ENCODE measurements around the gene MOB1B. TPM values are rescaled to one million over a fixed set of nuclear protein-coding genes. Genes with fewer than 3 reads are reported as not detected.

The MOB1B gene
- total and polyA plus RNA-seq, 2 experiments from 2014 or later = 7.9 to 30.2 TPM

DNA sequence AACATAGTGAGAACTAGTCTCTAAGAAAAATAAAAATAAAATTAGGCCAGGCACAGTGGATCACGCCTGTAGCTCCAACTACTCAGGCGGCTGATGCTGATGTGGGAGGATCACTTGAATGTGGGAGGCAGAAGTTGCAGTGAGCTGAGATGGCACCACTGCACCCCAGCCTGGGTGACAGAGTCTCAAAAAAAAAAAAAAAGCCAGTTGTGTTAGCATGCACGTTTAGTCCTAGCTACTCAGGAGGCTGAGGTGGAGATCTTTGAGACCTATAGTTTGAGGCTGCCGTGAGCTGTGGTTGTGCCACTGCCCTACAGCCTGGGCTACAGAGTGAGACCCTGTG lies 93.8 kb downstream of the MOB1B start:
- TF ChIP-seq, protein P1, sequence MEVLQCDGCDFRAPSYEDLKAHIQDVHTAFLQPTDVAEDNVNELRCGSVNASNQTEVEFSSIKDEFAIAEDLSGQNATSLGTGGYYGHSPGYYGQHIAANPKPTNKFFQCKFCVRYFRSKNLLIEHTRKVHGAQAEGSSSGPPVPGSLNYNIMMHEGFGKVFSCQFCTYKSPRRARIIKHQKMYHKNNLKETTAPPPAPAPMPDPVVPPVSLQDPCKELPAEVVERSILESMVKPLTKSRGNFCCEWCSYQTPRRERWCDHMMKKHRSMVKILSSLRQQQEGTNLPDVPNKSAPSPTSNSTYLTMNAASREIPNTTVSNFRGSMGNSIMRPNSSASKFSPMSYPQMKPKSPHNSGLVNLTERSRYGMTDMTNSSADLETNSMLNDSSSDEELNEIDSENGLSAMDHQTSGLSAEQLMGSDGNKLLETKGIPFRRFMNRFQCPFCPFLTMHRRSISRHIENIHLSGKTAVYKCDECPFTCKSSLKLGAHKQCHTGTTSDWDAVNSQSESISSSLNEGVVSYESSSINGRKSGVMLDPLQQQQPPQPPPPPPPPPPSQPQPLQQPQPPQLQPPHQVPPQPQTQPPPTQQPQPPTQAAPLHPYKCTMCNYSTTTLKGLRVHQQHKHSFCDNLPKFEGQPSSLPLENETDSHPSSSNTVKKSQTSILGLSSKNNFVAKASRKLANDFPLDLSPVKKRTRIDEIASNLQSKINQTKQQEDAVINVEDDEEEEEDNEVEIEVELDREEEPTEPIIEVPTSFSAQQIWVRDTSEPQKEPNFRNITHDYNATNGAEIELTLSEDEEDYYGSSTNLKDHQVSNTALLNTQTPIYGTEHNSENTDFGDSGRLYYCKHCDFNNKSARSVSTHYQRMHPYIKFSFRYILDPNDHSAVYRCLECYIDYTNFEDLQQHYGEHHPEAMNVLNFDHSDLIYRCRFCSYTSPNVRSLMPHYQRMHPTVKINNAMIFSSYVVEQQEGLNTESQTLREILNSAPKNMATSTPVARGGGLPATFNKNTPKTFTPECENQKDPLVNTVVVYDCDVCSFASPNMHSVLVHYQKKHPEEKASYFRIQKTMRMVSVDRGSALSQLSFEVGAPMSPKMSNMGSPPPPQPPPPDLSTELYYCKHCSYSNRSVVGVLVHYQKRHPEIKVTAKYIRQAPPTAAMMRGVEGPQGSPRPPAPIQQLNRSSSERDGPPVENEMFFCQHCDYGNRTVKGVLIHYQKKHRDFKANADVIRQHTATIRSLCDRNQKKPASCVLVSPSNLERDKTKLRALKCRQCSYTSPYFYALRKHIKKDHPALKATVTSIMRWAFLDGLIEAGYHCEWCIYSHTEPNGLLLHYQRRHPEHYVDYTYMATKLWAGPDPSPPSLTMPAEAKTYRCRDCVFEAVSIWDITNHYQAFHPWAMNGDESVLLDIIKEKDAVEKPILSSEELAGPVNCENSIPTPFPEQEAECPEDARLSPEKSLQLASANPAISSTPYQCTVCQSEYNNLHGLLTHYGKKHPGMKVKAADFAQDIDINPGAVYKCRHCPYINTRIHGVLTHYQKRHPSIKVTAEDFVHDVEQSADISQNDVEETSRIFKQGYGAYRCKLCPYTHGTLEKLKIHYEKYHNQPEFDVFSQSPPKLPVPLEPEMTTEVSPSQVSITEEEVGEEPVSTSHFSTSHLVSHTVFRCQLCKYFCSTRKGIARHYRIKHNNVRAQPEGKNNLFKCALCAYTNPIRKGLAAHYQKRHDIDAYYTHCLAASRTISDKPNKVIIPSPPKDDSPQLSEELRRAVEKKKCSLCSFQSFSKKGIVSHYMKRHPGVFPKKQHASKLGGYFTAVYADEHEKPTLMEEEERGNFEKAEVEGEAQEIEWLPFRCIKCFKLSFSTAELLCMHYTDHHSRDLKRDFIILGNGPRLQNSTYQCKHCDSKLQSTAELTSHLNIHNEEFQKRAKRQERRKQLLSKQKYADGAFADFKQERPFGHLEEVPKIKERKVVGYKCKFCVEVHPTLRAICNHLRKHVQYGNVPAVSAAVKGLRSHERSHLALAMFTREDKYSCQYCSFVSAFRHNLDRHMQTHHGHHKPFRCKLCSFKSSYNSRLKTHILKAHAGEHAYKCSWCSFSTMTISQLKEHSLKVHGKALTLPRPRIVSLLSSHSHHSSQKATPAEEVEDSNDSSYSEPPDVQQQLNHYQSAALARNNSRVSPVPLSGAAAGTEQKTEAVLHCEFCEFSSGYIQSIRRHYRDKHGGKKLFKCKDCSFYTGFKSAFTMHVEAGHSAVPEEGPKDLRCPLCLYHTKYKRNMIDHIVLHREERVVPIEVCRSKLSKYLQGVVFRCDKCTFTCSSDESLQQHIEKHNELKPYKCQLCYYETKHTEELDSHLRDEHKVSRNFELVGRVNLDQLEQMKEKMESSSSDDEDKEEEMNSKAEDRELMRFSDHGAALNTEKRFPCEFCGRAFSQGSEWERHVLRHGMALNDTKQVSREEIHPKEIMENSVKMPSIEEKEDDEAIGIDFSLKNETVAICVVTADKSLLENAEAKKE (CRISPR knock-in tag; IDR thresholded peaks at IDR 0.05) = no peak
- TF ChIP-seq POLR2AphosphoS5 (IDR thresholded peaks at IDR 0.05; ENCODE audit: low read depth) (no peak), CREB1 (CRISPR knock-in tag; IDR thresholded peaks at IDR 0.05; ENCODE audit: low read depth) (no peak), STAT1 (IDR thresholded peaks at IDR 0.05; ENCODE audit: unreplicated experiment) (no peak), EZH2phosphoT487 (IDR thresholded peaks at IDR 0.05; ENCODE audit: unreplicated experiment) (no peak), ZNF114 (CRISPR knock-in tag; IDR thresholded peaks at IDR 0.05) (no peak), JUNB (IDR thresholded peaks at IDR 0.05; ENCODE audit: unreplicated experiment) (no peak), EZH2 (IDR thresholded peaks at IDR 0.05; ENCODE audit: low read depth, unreplicated experiment) (no peak), NANOG (IDR thresholded peaks at IDR 0.05; ENCODE audit: borderline replicate concordance) (no peak), ZNF331 (CRISPR knock-in tag; IDR thresholded peaks at IDR 0.05; ENCODE audit: low read depth) (no peak)
- TF ChIP-seq, protein P2, sequence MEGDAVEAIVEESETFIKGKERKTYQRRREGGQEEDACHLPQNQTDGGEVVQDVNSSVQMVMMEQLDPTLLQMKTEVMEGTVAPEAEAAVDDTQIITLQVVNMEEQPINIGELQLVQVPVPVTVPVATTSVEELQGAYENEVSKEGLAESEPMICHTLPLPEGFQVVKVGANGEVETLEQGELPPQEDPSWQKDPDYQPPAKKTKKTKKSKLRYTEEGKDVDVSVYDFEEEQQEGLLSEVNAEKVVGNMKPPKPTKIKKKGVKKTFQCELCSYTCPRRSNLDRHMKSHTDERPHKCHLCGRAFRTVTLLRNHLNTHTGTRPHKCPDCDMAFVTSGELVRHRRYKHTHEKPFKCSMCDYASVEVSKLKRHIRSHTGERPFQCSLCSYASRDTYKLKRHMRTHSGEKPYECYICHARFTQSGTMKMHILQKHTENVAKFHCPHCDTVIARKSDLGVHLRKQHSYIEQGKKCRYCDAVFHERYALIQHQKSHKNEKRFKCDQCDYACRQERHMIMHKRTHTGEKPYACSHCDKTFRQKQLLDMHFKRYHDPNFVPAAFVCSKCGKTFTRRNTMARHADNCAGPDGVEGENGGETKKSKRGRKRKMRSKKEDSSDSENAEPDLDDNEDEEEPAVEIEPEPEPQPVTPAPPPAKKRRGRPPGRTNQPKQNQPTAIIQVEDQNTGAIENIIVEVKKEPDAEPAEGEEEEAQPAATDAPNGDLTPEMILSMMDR (conservative IDR thresholded peaks at IDR 0.05; ENCODE audit: low read depth in 2 of 2) = no peak
- TF ChIP-seq, protein P3, sequence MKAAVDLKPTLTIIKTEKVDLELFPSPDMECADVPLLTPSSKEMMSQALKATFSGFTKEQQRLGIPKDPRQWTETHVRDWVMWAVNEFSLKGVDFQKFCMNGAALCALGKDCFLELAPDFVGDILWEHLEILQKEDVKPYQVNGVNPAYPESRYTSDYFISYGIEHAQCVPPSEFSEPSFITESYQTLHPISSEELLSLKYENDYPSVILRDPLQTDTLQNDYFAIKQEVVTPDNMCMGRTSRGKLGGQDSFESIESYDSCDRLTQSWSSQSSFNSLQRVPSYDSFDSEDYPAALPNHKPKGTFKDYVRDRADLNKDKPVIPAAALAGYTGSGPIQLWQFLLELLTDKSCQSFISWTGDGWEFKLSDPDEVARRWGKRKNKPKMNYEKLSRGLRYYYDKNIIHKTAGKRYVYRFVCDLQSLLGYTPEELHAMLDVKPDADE (IDR thresholded peaks at IDR 0.05) = no peak
- TF ChIP-seq, protein P4, sequence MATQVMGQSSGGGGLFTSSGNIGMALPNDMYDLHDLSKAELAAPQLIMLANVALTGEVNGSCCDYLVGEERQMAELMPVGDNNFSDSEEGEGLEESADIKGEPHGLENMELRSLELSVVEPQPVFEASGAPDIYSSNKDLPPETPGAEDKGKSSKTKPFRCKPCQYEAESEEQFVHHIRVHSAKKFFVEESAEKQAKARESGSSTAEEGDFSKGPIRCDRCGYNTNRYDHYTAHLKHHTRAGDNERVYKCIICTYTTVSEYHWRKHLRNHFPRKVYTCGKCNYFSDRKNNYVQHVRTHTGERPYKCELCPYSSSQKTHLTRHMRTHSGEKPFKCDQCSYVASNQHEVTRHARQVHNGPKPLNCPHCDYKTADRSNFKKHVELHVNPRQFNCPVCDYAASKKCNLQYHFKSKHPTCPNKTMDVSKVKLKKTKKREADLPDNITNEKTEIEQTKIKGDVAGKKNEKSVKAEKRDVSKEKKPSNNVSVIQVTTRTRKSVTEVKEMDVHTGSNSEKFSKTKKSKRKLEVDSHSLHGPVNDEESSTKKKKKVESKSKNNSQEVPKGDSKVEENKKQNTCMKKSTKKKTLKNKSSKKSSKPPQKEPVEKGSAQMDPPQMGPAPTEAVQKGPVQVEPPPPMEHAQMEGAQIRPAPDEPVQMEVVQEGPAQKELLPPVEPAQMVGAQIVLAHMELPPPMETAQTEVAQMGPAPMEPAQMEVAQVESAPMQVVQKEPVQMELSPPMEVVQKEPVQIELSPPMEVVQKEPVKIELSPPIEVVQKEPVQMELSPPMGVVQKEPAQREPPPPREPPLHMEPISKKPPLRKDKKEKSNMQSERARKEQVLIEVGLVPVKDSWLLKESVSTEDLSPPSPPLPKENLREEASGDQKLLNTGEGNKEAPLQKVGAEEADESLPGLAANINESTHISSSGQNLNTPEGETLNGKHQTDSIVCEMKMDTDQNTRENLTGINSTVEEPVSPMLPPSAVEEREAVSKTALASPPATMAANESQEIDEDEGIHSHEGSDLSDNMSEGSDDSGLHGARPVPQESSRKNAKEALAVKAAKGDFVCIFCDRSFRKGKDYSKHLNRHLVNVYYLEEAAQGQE (IDR thresholded peaks at IDR 0.05; ENCODE audit: unreplicated experiment) = no peak
- Mint-ChIP-seq H3K4me3 (peak overlapping the region; percentile 45; the same call in 2 of the 3 replicates), H3K27ac (no peak overlapping the region), H3K9me3 (peaks cover 29% of the 10 kb centered on the region), H3K36me3 (ENCODE audit: low read depth) (peaks cover 54% of the 10 kb centered on the region), H3K4me1 (peaks cover 43% of the 10 kb centered on the region), H3K27me3 (ENCODE audit: insufficient read depth, low read depth, poor library complexity) (peaks cover 3% of the 10 kb centered on the region)
- no peak for DNase-seq (ENCODE audit: low spot score)
- peak overlapping the region; percentile 94; the same call in 1 of the 2 replicates for H3K4me3 ChIP-seq
- peaks cover 14% of the 10 kb centered on the region; the same call in 1 of the 2 replicates for H3K36me3 ChIP-seq (ENCODE audit: insufficient read depth)
- no peak overlapping the region for H3K27ac ChIP-seq (ENCODE audit: low read depth)
- no peak for ATAC-seq
- no peaks in the 10 kb centered on the region for H3K9me2 ChIP-seq (ENCODE audit: insufficient read depth)
- peaks cover 9% of the 10 kb centered on the region; the same call in 1 of the 2 replicates for H4K20me1 ChIP-seq (replicated peaks; ENCODE audit: insufficient read depth)
- H2AFZ ChIP-seq = no peak overlapping the region
- no peaks in the 10 kb centered on the region for H3K27me3 ChIP-seq (ENCODE audit: insufficient read depth)
- H3K4me1 ChIP-seq (ENCODE audit: insufficient read depth) = peaks cover 40% of the 10 kb centered on the region
- peaks cover 69% of the 10 kb centered on the region for H3K79me2 ChIP-seq (replicated peaks; ENCODE audit: insufficient read depth)
- H3K4me2 ChIP-seq = peak overlapping the region; percentile 84
- no peaks in the 10 kb centered on the region; the same call in 1 of the 2 replicates for H3F3A ChIP-seq (replicated peaks; ENCODE audit: low read depth)

Measured in GM23338 (cell line).